Panc1 (cell line): ENCODE data around the gene PDLIM3. TPM values are rescaled to one million over a fixed set of nuclear protein-coding genes. Genes with fewer than 3 reads are reported as not detected.

Source experiments
- ATAC-seq: fragments of 200-7000 bp; cut with Tn5 transposase; 2 replicates; pipeline ENCODE4 v1.9.1; 2020; ENCODE audit warnings: mild to moderate bottlenecking, moderate library complexity
- BruUV-seq: library from RNA; stranded (reverse); fragments of 400-500 nt; replicated peaks from 2 replicates; lab custom pipeline; 2021; lab: Mats Ljungman, UMichigan
- CTCF ChIA-PET: fragments of 300-600 bp; sonication (Branson Sonifier 250); formaldehyde crosslinking; loops from one replicate; lab custom pipeline; 2022; ENCODE audit warnings: antibody characterized with exemption; lab: Charles Lee
- POLR2A ChIA-PET: fragments of 300-600 bp; sonication (Branson Sonifier 250); formaldehyde crosslinking; loops from one replicate; lab custom pipeline; 2022; ENCODE audit warnings: antibody characterized with exemption; lab: Charles Lee
- DNase-seq: peaks from one replicate; pipeline ENCODE4 v3.0.0-alpha.2; 2010; ENCODE audit warnings: low read depth, low spot score
- H3K27ac ChIP-seq: 2 replicates; pipeline ENCODE4 v1.5.1; 2011; ENCODE audit warnings: mild to moderate bottlenecking, low read length, inconsistent platforms
- H3K27me3 ChIP-seq: fragments of 200-500 bp; sonication (Bioruptor generic); 2 replicates; pipeline ENCODE4 v1.6.0; 2014; ENCODE audit warnings: low read length, inconsistent platforms; ENCODE audit not compliant: control insufficient read depth, insufficient read depth
- H3K36me3 ChIP-seq: fragments of 200-500 bp; sonication (Bioruptor generic); 2 replicates; pipeline ENCODE4 v1.5.1; 2014; ENCODE audit warnings: inconsistent platforms, mild to moderate bottlenecking, low read length, moderate library complexity; ENCODE audit not compliant: control insufficient read depth, insufficient read depth
- H3K4me1 ChIP-seq: 2 replicates; pipeline ENCODE4 v1.5.1; 2011; ENCODE audit warnings: inconsistent platforms, mild to moderate bottlenecking, low read length, moderate library complexity; ENCODE audit not compliant: control insufficient read depth, insufficient read depth
- H3K4me3 ChIP-seq, 2 experiments: 2 replicates each; pipeline ENCODE4 v1.5.1; 2011 to 2012; ENCODE audit warnings: low read depth in 2 of 2, low read length in 2 of 2, mild to moderate bottlenecking in 2 of 2, inconsistent platforms in 1 of 2, moderate library complexity in 1 of 2
- H3K9me3 ChIP-seq: fragments of 200-500 bp; sonication (Bioruptor generic); 2 replicates; pipeline ENCODE4 v1.5.1; 2014; ENCODE audit warnings: low read depth, mild to moderate bottlenecking, inconsistent platforms, low read length, moderate library complexity; ENCODE audit not compliant: control insufficient read depth, insufficient read depth
- POLR2AphosphoS5 ChIP-seq: IDR thresholded peaks from 2 replicates; pipeline ENCODE4 v1.6.1; 2012; ENCODE audit warnings: mild to moderate bottlenecking, low read depth, low read length, moderate library complexity
- SIN3A ChIP-seq: IDR thresholded peaks from 2 replicates; pipeline ENCODE4 v1.6.1; 2012; ENCODE audit warnings: low read depth, mild to moderate bottlenecking, low read length, moderate library complexity, borderline replicate concordance; ENCODE audit not compliant: insufficient read depth
- TCF7L2 ChIP-seq: IDR thresholded peaks from 2 replicates; pipeline ENCODE4 v1.6.1; 2011; ENCODE audit warnings: mild to moderate bottlenecking, low read depth, low read length, inconsistent platforms
- in situ Hi-C: cut with HindIII; loops from 2 replicates; pipeline ENCODE4 v1.10.0; 2016; ENCODE audit warnings: low sequenced_read_pairs, low pct_unique_long_range_greater_than_20kb
- intact Hi-C: fragments of 100-400 bp; cut with micrococcal nuclease; formaldehyde crosslinking; loops from one replicate; pipeline ENCODE4 v1.10.0; 2022; ENCODE audit not compliant: unreplicated experiment
- total RNA-seq: library from RNA; stranded (reverse); gene quantifications from one replicate; pipeline ENCODE4 v1.2.1, GENCODE V29; 2021; ENCODE audit not compliant: unreplicated experiment
- TF ChIP-seq, protein P1 (sequence below), 2 experiments: IDR thresholded peaks; 2 replicates each; pipeline ENCODE4 v1.6.1; 2011 to 2012; ENCODE audit warnings: low read depth in 2 of 2, control low read depth in 1 of 2, low read length in 1 of 2, mild to moderate bottlenecking in 1 of 2, moderate library complexity in 1 of 2; ENCODE audit not compliant: insufficient read depth in 1 of 2
- TF ChIP-seq, protein P2 (sequence below): fragments of 450-650 bp; IDR thresholded peaks from 2 replicates; pipeline ENCODE4 v1.5.1; 2017; ENCODE audit warnings: mild to moderate bottlenecking

The PDLIM3 gene
- total RNA-seq, 1 experiment from 2014 or later, result 0.10 TPM

DNA sequence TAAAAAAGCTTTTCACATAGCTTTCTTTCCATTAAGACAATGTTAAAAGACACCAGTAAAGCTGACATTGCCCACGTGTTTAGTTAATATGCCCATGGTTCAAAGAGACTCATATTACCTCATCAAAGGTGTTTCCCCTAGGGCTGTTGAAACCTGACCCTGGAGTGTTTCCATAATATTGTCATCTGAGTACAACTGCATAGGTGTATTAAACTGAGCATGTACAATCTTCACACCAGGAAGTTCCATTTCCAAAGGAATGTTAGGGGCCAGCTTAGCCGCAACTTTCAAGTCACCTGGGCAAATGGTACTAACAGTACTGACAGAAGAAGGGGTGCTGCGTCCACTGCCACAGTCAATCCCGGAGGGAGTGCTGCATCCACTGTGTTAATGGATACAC is 27.1 kb downstream of the PDLIM3 start:
- H3K27me3 ChIP-seq, result no peaks in the 10 kb centered on the region
- ChIA-PET CTCF (no interaction called here), POLR2A (interaction anchor here (0.6 kb wide), 1 partner anchor 52 kb away, joined by 3 read pairs; no protein-coding TSS in a partner anchor)
- H3K36me3 ChIP-seq, result no peaks in the 10 kb centered on the region
- intact Hi-C loops (no loop called here), in situ Hi-C loops (no loop called here)
- H3K4me3 ChIP-seq, result no peak overlapping the region
- no peak for ATAC-seq
- no peak for DNase-seq
- H3K27ac ChIP-seq, result no peak overlapping the region
- H3K9me3 ChIP-seq, result no peaks in the 10 kb centered on the region
- no peaks in the 10 kb centered on the region for H3K4me1 ChIP-seq
- TF ChIP-seq, protein P1, sequence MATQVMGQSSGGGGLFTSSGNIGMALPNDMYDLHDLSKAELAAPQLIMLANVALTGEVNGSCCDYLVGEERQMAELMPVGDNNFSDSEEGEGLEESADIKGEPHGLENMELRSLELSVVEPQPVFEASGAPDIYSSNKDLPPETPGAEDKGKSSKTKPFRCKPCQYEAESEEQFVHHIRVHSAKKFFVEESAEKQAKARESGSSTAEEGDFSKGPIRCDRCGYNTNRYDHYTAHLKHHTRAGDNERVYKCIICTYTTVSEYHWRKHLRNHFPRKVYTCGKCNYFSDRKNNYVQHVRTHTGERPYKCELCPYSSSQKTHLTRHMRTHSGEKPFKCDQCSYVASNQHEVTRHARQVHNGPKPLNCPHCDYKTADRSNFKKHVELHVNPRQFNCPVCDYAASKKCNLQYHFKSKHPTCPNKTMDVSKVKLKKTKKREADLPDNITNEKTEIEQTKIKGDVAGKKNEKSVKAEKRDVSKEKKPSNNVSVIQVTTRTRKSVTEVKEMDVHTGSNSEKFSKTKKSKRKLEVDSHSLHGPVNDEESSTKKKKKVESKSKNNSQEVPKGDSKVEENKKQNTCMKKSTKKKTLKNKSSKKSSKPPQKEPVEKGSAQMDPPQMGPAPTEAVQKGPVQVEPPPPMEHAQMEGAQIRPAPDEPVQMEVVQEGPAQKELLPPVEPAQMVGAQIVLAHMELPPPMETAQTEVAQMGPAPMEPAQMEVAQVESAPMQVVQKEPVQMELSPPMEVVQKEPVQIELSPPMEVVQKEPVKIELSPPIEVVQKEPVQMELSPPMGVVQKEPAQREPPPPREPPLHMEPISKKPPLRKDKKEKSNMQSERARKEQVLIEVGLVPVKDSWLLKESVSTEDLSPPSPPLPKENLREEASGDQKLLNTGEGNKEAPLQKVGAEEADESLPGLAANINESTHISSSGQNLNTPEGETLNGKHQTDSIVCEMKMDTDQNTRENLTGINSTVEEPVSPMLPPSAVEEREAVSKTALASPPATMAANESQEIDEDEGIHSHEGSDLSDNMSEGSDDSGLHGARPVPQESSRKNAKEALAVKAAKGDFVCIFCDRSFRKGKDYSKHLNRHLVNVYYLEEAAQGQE (IDR thresholded peaks at IDR 0.05; ENCODE audit: insufficient read depth in 1 of 2, low read depth in 2 of 2, low read length in 1 of 2), result no peak
- TF ChIP-seq POLR2AphosphoS5, result no peak
- TF ChIP-seq TCF7L2, result no peak
- TF ChIP-seq SIN3A, result no peak
- TF ChIP-seq, protein P2, sequence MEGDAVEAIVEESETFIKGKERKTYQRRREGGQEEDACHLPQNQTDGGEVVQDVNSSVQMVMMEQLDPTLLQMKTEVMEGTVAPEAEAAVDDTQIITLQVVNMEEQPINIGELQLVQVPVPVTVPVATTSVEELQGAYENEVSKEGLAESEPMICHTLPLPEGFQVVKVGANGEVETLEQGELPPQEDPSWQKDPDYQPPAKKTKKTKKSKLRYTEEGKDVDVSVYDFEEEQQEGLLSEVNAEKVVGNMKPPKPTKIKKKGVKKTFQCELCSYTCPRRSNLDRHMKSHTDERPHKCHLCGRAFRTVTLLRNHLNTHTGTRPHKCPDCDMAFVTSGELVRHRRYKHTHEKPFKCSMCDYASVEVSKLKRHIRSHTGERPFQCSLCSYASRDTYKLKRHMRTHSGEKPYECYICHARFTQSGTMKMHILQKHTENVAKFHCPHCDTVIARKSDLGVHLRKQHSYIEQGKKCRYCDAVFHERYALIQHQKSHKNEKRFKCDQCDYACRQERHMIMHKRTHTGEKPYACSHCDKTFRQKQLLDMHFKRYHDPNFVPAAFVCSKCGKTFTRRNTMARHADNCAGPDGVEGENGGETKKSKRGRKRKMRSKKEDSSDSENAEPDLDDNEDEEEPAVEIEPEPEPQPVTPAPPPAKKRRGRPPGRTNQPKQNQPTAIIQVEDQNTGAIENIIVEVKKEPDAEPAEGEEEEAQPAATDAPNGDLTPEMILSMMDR, result no peak
- BruUV-seq, result no TSS peak

DNA sequence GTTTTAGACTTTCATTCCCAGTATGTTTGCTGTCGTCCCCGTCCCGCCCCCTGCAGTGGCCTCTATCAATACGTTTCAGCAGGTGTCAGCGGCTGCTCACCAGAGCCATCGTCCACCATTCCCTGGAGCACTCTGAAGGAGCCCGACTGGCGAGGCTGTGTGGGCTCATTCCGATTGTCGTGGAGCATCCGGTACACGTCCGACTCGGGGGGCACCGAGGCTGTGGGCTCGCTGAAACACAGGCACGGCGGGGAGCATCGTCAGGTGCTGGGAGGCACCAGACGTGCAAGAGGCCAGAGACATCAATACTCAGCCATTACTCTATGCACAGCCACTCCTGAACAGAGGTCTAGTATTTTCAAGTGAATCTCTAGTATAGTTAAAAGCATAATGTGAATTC is 28.9 kb downstream of the PDLIM3 start:
- DNase-seq (no peak), ATAC-seq (no peak)
- no TSS peak for BruUV-seq
- TF ChIP-seq, protein P2, result no peak
- no peak for TF ChIP-seq POLR2AphosphoS5
- TF ChIP-seq TCF7L2, result no peak
- TF ChIP-seq SIN3A, result no peak
- TF ChIP-seq, protein P1 (IDR thresholded peaks at IDR 0.05; ENCODE audit: insufficient read depth in 1 of 2, low read depth in 2 of 2, low read length in 1 of 2), result no peak
- H3K4me3 ChIP-seq, result no peak overlapping the region
- ChIA-PET POLR2A (no interaction called here), CTCF (no interaction called here)
- no peaks in the 10 kb centered on the region for H3K27me3 ChIP-seq
- in situ Hi-C loops, result no loop called here
- H3K4me1 ChIP-seq, result no peaks in the 10 kb centered on the region
- no peaks in the 10 kb centered on the region for H3K9me3 ChIP-seq
- intact Hi-C loops, result no loop called here
- H3K27ac ChIP-seq, result no peak overlapping the region
- H3K36me3 ChIP-seq, result no peaks in the 10 kb centered on the region
